B cell (primary cell): ENCODE measurements around the gene ACAP1.

ENCODE experiments used
- EZH2 ChIP-seq: IDR thresholded peaks from 2 replicates; pipeline ENCODE4 v1.6.1; 2012; ENCODE audit warnings: borderline replicate concordance, low read depth, mild to moderate bottlenecking, moderate library complexity, low read length; ENCODE audit not compliant: insufficient read depth, poor library complexity, severe bottlenecking
- TF ChIP-seq, protein P1 (sequence below): fragments of 200-600 bp; IDR thresholded peaks from one replicate; pipeline ENCODE4 v1.8.0; 2022; ENCODE audit warnings: antibody characterized with exemption, mild to moderate bottlenecking

- TF ChIP-seq, protein P1, sequence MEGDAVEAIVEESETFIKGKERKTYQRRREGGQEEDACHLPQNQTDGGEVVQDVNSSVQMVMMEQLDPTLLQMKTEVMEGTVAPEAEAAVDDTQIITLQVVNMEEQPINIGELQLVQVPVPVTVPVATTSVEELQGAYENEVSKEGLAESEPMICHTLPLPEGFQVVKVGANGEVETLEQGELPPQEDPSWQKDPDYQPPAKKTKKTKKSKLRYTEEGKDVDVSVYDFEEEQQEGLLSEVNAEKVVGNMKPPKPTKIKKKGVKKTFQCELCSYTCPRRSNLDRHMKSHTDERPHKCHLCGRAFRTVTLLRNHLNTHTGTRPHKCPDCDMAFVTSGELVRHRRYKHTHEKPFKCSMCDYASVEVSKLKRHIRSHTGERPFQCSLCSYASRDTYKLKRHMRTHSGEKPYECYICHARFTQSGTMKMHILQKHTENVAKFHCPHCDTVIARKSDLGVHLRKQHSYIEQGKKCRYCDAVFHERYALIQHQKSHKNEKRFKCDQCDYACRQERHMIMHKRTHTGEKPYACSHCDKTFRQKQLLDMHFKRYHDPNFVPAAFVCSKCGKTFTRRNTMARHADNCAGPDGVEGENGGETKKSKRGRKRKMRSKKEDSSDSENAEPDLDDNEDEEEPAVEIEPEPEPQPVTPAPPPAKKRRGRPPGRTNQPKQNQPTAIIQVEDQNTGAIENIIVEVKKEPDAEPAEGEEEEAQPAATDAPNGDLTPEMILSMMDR: no peak
- no peak for TF ChIP-seq EZH2
Observed at GRCh38 chr17:7398612-7399011, 62.3 kb downstream of the ACAP1 start.
